A673 (cell line): Measurements from ENCODE around the gene SNCB. TPM values are rescaled to one million over a fixed set of nuclear protein-coding genes. Genes with fewer than 3 reads are reported as not detected.

ENCODE experiments used
- BruUV-seq: library from RNA; stranded (reverse); fragments of 400-500 nt; replicated peaks from 2 replicates; lab custom pipeline; 2021; lab: Mats Ljungman, UMichigan
- CTCF ChIA-PET: fragments of 300-600 bp; sonication (Branson Sonifier 250); formaldehyde crosslinking; loops from one replicate; lab custom pipeline; 2022; ENCODE audit warnings: antibody characterized with exemption; lab: Charles Lee
- POLR2A ChIA-PET: fragments of 300-600 bp; sonication (Branson Sonifier 250); formaldehyde crosslinking; loops from one replicate; lab custom pipeline; 2022; ENCODE audit warnings: antibody characterized with exemption; ENCODE audit not compliant: low non-redundant PET; lab: Charles Lee
- DNase-seq: peaks from one replicate; pipeline ENCODE4 v3.0.0-alpha.2; 2015; ENCODE audit warnings: low spot score
- H3K27ac ChIP-seq: fragments of 200-600 bp; sonication (generic); 2 replicates; pipeline ENCODE4 v1.5.1; 2016; ENCODE audit warnings: mixed run types, low read depth, mild to moderate bottlenecking, mixed read lengths, antibody characterized with exemption, low read length; ENCODE audit not compliant: poor library complexity, severe bottlenecking
- H3K27me3 ChIP-seq: fragments of 200-600 bp; sonication (generic); replicated peaks from 2 replicates; pipeline ENCODE4 v1.6.1; 2017; ENCODE audit warnings: mixed run types, low read depth, mild to moderate bottlenecking, mixed read lengths, antibody characterized with exemption, low read length; ENCODE audit not compliant: insufficient read depth, poor library complexity
- H3K36me3 ChIP-seq: fragments of 200-600 bp; sonication (generic); 2 replicates; pipeline ENCODE4 v1.6.1; 2016; ENCODE audit warnings: mixed run types, mild to moderate bottlenecking, mixed read lengths, antibody characterized with exemption, low read length; ENCODE audit not compliant: insufficient read depth, poor library complexity, severe bottlenecking
- H3K4me1 ChIP-seq: fragments of 200-600 bp; sonication (generic); 2 replicates; pipeline ENCODE4 v1.6.1; 2017; ENCODE audit warnings: mixed run types, mild to moderate bottlenecking, mixed read lengths, antibody characterized with exemption, low read length; ENCODE audit not compliant: insufficient read depth, poor library complexity, severe bottlenecking
- H3K4me3 ChIP-seq: fragments of 200-600 bp; sonication (generic); 2 replicates; pipeline ENCODE4 v1.5.1; 2016; ENCODE audit warnings: low read depth, mixed run types, mild to moderate bottlenecking, mixed read lengths, low read length; ENCODE audit not compliant: poor library complexity, severe bottlenecking
- H3K9me3 ChIP-seq: fragments of 200-600 bp; sonication (generic); 2 replicates; pipeline ENCODE4 v1.6.1; 2016; ENCODE audit warnings: mixed run types, low read depth, mild to moderate bottlenecking, mixed read lengths, antibody characterized with exemption, low read length; ENCODE audit not compliant: poor library complexity, severe bottlenecking
- CTCF ChIP-seq: fragments of 300-800, 200-600 bp; sonication (generic); conservative IDR thresholded peaks from 2 replicates; pipeline ENCODE4 v1.5.1; 2017; ENCODE audit warnings: low read depth, mild to moderate bottlenecking, antibody characterized with exemption, low read length, moderate library complexity, mixed read lengths
- EZH2 ChIP-seq: fragments of 200-600 bp; sonication (generic); IDR thresholded peaks from 2 replicates; pipeline ENCODE4 v1.6.1; 2017; ENCODE audit warnings: borderline replicate concordance, low read depth, mild to moderate bottlenecking, mixed read lengths, antibody characterized with exemption, low read length; ENCODE audit not compliant: poor library complexity, severe bottlenecking
- intact Hi-C: fragments of 100-400 bp; cut with micrococcal nuclease; formaldehyde crosslinking; loops from one replicate; pipeline ENCODE4 v1.10.0; 2022; ENCODE audit not compliant: unreplicated experiment
- total RNA-seq: library from RNA; stranded (reverse); gene quantifications from 2 replicates; pipeline ENCODE4 v1.2.3, GENCODE V29; 2021

SNCB gene
- total RNA-seq, 1 experiment from 2014 or later = not detected

GRCh38 chr5:176624142-176624541 is 6.2 kb downstream of the SNCB start:
- TF ChIP-seq CTCF = no peak
- TF ChIP-seq EZH2 = no peak
- no peaks in the 10 kb centered on the region for H3K36me3 ChIP-seq
- H3K9me3 ChIP-seq = no peaks in the 10 kb centered on the region
- H3K27ac ChIP-seq = no peak overlapping the region
- H3K4me1 ChIP-seq = peaks cover 4% of the 10 kb centered on the region
- CTCF ChIA-PET = no interaction called here
- POLR2A ChIA-PET = no interaction called here
- BruUV-seq = no TSS peak
- intact Hi-C loops = no loop called here
- H3K27me3 ChIP-seq = peaks cover 21% of the 10 kb centered on the region
- no peak overlapping the region for H3K4me3 ChIP-seq
- no peak for DNase-seq

GRCh38 chr5:176621661-176622079 is 8.7 kb downstream of the SNCB start:
- no TSS peak for BruUV-seq
- intact Hi-C loops = no loop called here
- Histone ChIP-seq H3K36me3 (no peaks in the 10 kb centered on the region), H3K4me3 (no peak overlapping the region), H3K27ac (no peak overlapping the region), H3K9me3 (no peaks in the 10 kb centered on the region), H3K4me1 (peaks cover 4% of the 10 kb centered on the region), H3K27me3 (peaks cover 21% of the 10 kb centered on the region)
- POLR2A ChIA-PET = no interaction called here
- TF ChIP-seq CTCF (no peak), EZH2 (no peak)
- CTCF ChIA-PET = no interaction called here
- no peak for DNase-seq

- Histone ChIP-seq H3K4me1 (peaks cover 4% of the 10 kb centered on the region), H3K4me3 (peak overlapping the region; percentile 15), H3K36me3 (no peaks in the 10 kb centered on the region), H3K27me3 (peaks cover 21% of the 10 kb centered on the region), H3K9me3 (no peaks in the 10 kb centered on the region), H3K27ac (no peak overlapping the region)
- ChIA-PET CTCF (no interaction called here), POLR2A (no interaction called here)
- intact Hi-C loops = no loop called here
- DNase-seq = no peak
- TF ChIP-seq CTCF (no peak), EZH2 (no peak)
- no TSS peak for BruUV-seq
Measured at GRCh38 chr5:176620333-176620981, 9.9 kb downstream of the SNCB start.
